Right cardiac atrium (tissue), 5 donors: Measurements from ENCODE around the gene FRMD1. TPM values are rescaled to one million over a fixed set of nuclear protein-coding genes. Genes with fewer than 3 reads are reported as not detected.

ENCODE experiments used
- ATAC-seq, 2 donors: fragments of 200-7000 bp; cut with Tn5 transposase; one replicate each; pipeline versions ENCODE4 v1.8.0 to v1.9.1; 2020; ENCODE audit warnings: moderate library complexity in 2 of 2, mild to moderate bottlenecking in 1 of 2
- DNase-seq, 3 donors: peaks; one replicate each; pipeline ENCODE4 v3.0.0-alpha.2; 2020
- H3K27ac ChIP-seq: one replicate; pipeline ENCODE4 v1.5.1; 2013; ENCODE audit warnings: mild to moderate bottlenecking, low read length, control low read depth, moderate library complexity
- H3K27me3 ChIP-seq: one replicate; pipeline ENCODE4 v1.6.1; 2013; ENCODE audit not compliant: control insufficient read depth, insufficient read depth
- H3K4me1 ChIP-seq: one replicate; pipeline ENCODE4 v1.6.1; 2013; ENCODE audit warnings: low read length; ENCODE audit not compliant: control insufficient read depth, insufficient read depth
- H3K4me3 ChIP-seq: one replicate; pipeline ENCODE4 v1.5.1; 2013; ENCODE audit warnings: low read length, control low read depth
- H3K9me3 ChIP-seq: one replicate; pipeline ENCODE4 v1.6.1; 2013; ENCODE audit warnings: low read length; ENCODE audit not compliant: control insufficient read depth
- WGBS: extraction: QIAGEN DNeasy Blood & Tissue Kit; methylation state at CpG from one replicate; pipeline ENCODE4 v1.1.7; 2013; 5-methylcytosine and 5-hydroxymethylcytosine counted together
- intact Hi-C, 4 donors: fragments of 100-400 bp; cut with DNase I; formaldehyde crosslinking; loops; one replicate each; pipeline versions ENCODE4 v1.11.0 to v1.14.0; 2022 to 2023
- polyA plus RNA-seq: library from polyadenylated mRNA; stranded (reverse); fragments of 200-250 nt; gene quantifications from one replicate; pipeline ENCODE4 v1.2.3, GENCODE V29; 2013
- total RNA-seq, 4 donors: library from RNA; stranded (reverse); fragmentation: NEBNext Ultra II Directional; extraction: Animal tissue kit (Norgen Biotek cat#: 25700); gene quantifications; one replicate each; pipeline ENCODE4 v1.2.1, GENCODE V29; 2021
- donor health status: healthy with polysubstance abuse.
- donor health status: DM: no; HTN: yes; CAD: no.
- donor health status: DM: no; HTN: no; CAD: no.
- donor health status: DM: no; HTN: yes; CAD: no; lungs with severe emphysema.
- donor health status: DM: yes; HTN: yes; CAD: no.

FRMD1 gene
- total and polyA plus RNA-seq, 5 donors = 0.07 to 0.31 TPM; not detected in 3

DNA sequence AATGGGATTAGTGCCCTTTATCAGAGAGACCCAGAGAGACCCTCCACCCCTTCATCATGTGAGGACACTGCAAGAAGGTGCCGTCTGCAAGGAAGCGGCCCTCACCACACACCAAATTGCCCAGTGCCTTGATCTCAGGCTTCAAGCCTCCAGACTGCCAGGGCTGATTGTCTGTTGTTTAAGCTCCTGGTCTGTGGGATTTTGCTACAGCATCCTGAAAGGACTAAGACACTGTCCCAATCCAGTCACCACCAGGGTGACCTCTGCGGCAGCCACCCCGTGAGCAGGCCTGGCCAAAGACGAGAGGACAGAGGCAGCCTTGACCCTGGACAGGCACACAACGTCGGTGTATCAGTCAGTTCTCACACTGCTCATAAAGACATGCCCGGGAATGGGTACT is 13.5 kb upstream of the FRMD1 start:
- no peak overlapping the region for H3K27ac ChIP-seq
- no peaks in the 10 kb centered on the region for H3K9me3 ChIP-seq
- H3K4me3 ChIP-seq = no peak overlapping the region
- DNase-seq = peak in 2 of 3 donors; percentile 10 to 30
- intact Hi-C loops = no loop called here
- H3K27me3 ChIP-seq = no peaks in the 10 kb centered on the region
- no peak for ATAC-seq
- 81% methylated on average over 8 of the region's 8 CpGs for WGBS
- no peaks in the 10 kb centered on the region for H3K4me1 ChIP-seq

GRCh38 chr6:168091381-168092264 is 12.6 kb upstream of the FRMD1 start:
- intact Hi-C loops = no loop called here
- no peaks in the 10 kb centered on the region for H3K27me3 ChIP-seq
- no peak overlapping the region for H3K4me3 ChIP-seq
- no peak overlapping the region for H3K27ac ChIP-seq
- H3K4me1 ChIP-seq = no peaks in the 10 kb centered on the region
- WGBS = 93% methylated on average over 28 of the region's 28 CpGs
- H3K9me3 ChIP-seq = no peaks in the 10 kb centered on the region
- DNase-seq (peak in 2 of 3 donors; percentile 30 to 33), ATAC-seq (no peak)

DNA sequence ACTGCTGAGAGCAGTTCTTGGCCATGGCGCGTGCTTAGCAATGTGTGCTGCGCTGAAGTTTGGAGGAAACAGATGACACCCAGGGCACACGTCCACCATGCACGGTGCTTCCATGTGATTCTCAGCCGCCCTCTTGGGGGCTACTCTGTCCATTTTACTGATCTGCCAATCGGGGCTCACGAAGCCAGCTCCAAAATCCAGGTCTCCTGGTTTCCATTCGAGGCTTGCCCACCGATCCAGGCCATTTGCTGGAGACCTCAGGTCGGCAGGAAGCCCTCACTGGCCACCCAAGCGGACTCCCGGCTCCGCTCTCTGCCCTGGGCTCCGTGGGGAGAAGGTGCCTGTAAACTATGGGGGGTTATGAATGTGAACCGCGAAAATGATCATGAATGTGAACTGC is 11.7 kb upstream of the FRMD1 start:
- WGBS = 84% methylated on average over 17 of the region's 17 CpGs
- intact Hi-C loops = no loop called here

DNA sequence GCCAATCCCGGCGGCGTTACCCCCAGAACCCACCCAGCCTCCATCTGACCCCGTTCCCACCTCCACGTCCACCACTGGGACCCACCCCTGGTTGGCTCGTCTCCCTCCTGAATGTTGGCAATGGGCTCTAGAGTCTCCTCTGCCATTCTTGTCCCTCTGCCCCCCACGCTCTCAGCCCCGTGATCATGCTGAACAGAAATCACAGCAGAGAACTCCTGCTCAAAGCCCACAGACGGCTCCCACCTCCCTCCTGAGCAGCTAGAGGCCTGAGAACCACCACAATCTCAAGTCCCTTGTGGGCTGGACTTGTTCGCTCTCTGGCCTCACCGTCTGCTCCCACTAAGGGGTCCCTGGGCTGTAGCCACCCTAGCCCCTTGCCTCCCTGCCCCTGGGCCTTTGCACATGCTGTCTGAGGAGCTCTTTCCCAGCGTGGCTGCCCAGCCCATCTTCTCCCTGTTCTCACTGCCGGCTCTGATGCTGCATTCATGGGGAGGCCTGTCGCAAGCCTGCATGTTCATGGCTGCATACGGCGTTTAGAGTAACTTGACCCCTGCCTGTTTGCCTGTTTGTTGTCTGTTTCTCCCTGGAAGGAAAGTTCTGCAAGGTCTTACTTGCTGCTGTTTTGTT is 11.2 kb upstream of the FRMD1 start:
- WGBS = 77% methylated on average over 16 of the region's 16 CpGs
- H3K4me3 ChIP-seq = no peak overlapping the region
- H3K4me1 ChIP-seq = no peaks in the 10 kb centered on the region
- no peaks in the 10 kb centered on the region for H3K9me3 ChIP-seq
- DNase-seq (peak in 2 of 3 donors; percentile 21 to 35), ATAC-seq (no peak)
- intact Hi-C loops = no loop called here
- H3K27ac ChIP-seq = no peak overlapping the region
- H3K27me3 ChIP-seq = no peaks in the 10 kb centered on the region

More for the DNA sequence above, 11.7 kb upstream of the FRMD1 start:
- no peaks in the 10 kb centered on the region for H3K4me1 ChIP-seq
- H3K27me3 ChIP-seq = no peaks in the 10 kb centered on the region
- DNase-seq = peak in 1 of 3 donors; percentile 23
- no peaks in the 10 kb centered on the region for H3K9me3 ChIP-seq
- H3K27ac ChIP-seq = no peak overlapping the region
- no peak overlapping the region for H3K4me3 ChIP-seq
- ATAC-seq = no peak

GRCh38 chr6:168089186-168090063 is 10.4 kb upstream of the FRMD1 start:
- Histone ChIP-seq H3K4me3 (no peak overlapping the region), H3K9me3 (no peaks in the 10 kb centered on the region), H3K27me3 (no peaks in the 10 kb centered on the region), H3K27ac (no peak overlapping the region), H3K4me1 (no peaks in the 10 kb centered on the region)
- ATAC-seq (no peak), DNase-seq (peak in 2 of 3 donors; percentile 39 to 42)
- 85% methylated on average over 34 of the region's 34 CpGs for WGBS
- intact Hi-C loops = no loop called here

DNA sequence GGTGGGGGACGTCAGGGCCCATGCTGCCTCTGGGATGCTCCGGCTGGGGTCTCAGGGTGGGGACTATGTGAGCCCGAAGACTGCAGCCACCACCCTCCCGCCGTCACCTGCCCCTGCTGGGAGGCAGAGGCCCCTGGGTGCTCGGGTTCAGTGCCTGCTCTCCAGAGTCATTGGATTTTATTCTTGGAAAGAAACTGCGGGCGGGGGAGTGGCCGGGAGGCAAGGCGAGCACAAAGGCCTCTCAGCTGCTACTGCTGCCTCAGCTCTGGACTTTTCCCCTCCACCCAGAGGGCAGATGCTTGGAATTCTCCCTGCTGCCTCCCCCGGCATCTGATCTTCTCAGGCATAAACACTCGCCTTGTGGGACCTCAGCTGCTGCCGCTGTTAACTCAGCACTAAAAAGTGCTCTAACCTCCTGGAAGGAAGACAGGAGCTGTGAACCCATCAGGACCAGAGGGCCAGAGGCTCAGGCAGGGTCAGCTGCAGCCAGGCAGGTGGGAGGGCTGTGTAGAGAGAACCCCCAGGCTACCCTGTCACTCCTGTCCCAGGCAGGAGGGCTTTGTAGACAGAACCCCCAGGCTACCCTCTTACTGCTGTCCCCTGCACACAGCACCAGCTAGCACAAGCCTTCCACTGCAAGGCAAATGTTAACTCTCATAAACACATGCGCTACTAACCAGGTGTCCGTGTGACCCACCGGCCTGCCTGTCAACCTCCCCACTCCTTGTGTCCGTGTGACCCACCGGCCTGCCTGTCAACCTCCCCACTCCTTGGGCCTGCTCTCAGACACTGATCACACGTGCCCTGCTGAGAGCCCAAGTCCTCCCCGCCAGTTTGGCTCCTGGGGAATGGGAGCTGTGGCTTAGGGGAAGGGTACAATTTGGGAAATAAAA is 9.4 kb upstream of the FRMD1 start:
- Histone ChIP-seq H3K9me3 (no peaks in the 10 kb centered on the region), H3K27me3 (no peaks in the 10 kb centered on the region), H3K27ac (no peak overlapping the region), H3K4me3 (no peak overlapping the region), H3K4me1 (no peaks in the 10 kb centered on the region)
- 50% methylated on average over 20 of the region's 20 CpGs for WGBS
- intact Hi-C loops = no loop called here
- ATAC-seq (peak in 1 of 2 donors; percentile 19), DNase-seq (peak in 2 of 3 donors; percentile 53 to 54)

DNA sequence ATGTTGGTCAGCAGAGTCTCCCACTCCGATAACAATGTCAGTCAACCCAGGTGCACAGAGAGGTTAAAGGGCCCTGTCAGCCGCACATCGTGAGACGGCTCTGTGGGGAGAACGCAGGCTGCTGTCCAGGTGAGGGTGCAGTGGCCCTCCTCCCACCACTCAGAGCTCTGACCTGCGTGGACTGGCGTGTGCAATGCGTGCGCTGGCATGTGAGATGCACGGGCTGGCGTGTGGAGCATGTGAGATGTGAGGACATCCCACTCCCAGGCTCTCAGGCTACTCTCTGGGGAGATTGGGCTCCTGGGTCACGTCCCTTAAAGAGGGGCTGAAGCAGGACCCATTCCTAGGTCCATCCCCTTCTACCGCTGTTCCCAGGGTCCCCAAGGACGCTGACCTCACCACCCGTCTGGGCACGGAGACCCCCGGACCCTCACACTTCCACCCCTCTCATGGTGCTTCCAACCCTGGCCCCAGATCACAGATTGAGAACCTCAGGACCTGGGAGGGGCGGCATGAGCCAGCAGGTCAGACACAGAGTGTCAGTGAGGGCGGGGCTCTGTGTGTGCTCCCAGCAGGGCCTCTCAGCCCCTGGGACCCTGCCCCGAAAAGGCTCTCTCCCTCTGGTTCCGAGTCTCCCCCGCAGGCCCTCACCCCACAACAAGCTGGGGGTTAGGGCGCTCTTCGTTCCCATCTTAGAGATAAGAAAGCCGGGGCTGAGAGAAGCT is 8.6 kb upstream of the FRMD1 start:
- H3K27me3 ChIP-seq = no peaks in the 10 kb centered on the region
- intact Hi-C loops = no loop called here

GRCh38 chr6:168086616-168087015 is 7.6 kb upstream of the FRMD1 start:
- Histone ChIP-seq H3K4me1 (no peaks in the 10 kb centered on the region), H3K27me3 (no peaks in the 10 kb centered on the region), H3K4me3 (no peak overlapping the region), H3K9me3 (no peaks in the 10 kb centered on the region), H3K27ac (no peak overlapping the region)
- ATAC-seq (no peak), DNase-seq (peak in 2 of 3 donors; percentile 20 to 35)
- intact Hi-C loops = no loop called here
- WGBS = 97% methylated on average over 10 of the region's 10 CpGs

More for the DNA sequence above, 8.6 kb upstream of the FRMD1 start:
- H3K4me3 ChIP-seq = no peak overlapping the region
- no peak for ATAC-seq
- DNase-seq = peak in 2 of 3 donors; percentile 31 to 46
- no peak overlapping the region for H3K27ac ChIP-seq
- H3K4me1 ChIP-seq = no peaks in the 10 kb centered on the region
- 80% methylated on average over 25 of the region's 25 CpGs for WGBS
- no peaks in the 10 kb centered on the region for H3K9me3 ChIP-seq

- H3K27me3 ChIP-seq = no peaks in the 10 kb centered on the region
- no peaks in the 10 kb centered on the region for H3K9me3 ChIP-seq
- no peak overlapping the region for H3K4me3 ChIP-seq
- WGBS = 95% methylated on average over 10 of the region's 10 CpGs
- no peak overlapping the region for H3K27ac ChIP-seq
- intact Hi-C loops = no loop called here
- ATAC-seq = no peak
- H3K4me1 ChIP-seq = no peaks in the 10 kb centered on the region
- DNase-seq = peak in 2 of 3 donors; percentile 19 to 21
Observed at GRCh38 chr6:168086066-168086465, 7.1 kb upstream of the FRMD1 start.
